A673 (cell line): Measurements from ENCODE around the gene SSC5D. TPM values are rescaled to one million over a fixed set of nuclear protein-coding genes. Genes with fewer than 3 reads are reported as not detected.

ENCODE experiments used
- BruUV-seq: library from RNA; stranded (reverse); fragments of 400-500 nt; replicated peaks from 2 replicates; lab custom pipeline; 2021; lab: Mats Ljungman, UMichigan
- CTCF ChIA-PET: fragments of 300-600 bp; sonication (Branson Sonifier 250); formaldehyde crosslinking; loops from one replicate; lab custom pipeline; 2022; ENCODE audit warnings: antibody characterized with exemption; lab: Charles Lee
- POLR2A ChIA-PET: fragments of 300-600 bp; sonication (Branson Sonifier 250); formaldehyde crosslinking; loops from one replicate; lab custom pipeline; 2022; ENCODE audit warnings: antibody characterized with exemption; ENCODE audit not compliant: low non-redundant PET; lab: Charles Lee
- DNase-seq: peaks from one replicate; pipeline ENCODE4 v3.0.0-alpha.2; 2015; ENCODE audit warnings: low spot score
- H3K27ac ChIP-seq: fragments of 200-600 bp; sonication (generic); 2 replicates; pipeline ENCODE4 v1.5.1; 2016; ENCODE audit warnings: mixed run types, low read depth, mild to moderate bottlenecking, mixed read lengths, antibody characterized with exemption, low read length; ENCODE audit not compliant: poor library complexity, severe bottlenecking
- H3K27me3 ChIP-seq: fragments of 200-600 bp; sonication (generic); replicated peaks from 2 replicates; pipeline ENCODE4 v1.6.1; 2017; ENCODE audit warnings: mixed run types, low read depth, mild to moderate bottlenecking, mixed read lengths, antibody characterized with exemption, low read length; ENCODE audit not compliant: insufficient read depth, poor library complexity
- H3K36me3 ChIP-seq: fragments of 200-600 bp; sonication (generic); 2 replicates; pipeline ENCODE4 v1.6.1; 2016; ENCODE audit warnings: mixed run types, mild to moderate bottlenecking, mixed read lengths, antibody characterized with exemption, low read length; ENCODE audit not compliant: insufficient read depth, poor library complexity, severe bottlenecking
- H3K4me1 ChIP-seq: fragments of 200-600 bp; sonication (generic); 2 replicates; pipeline ENCODE4 v1.6.1; 2017; ENCODE audit warnings: mixed run types, mild to moderate bottlenecking, mixed read lengths, antibody characterized with exemption, low read length; ENCODE audit not compliant: insufficient read depth, poor library complexity, severe bottlenecking
- H3K4me3 ChIP-seq: fragments of 200-600 bp; sonication (generic); 2 replicates; pipeline ENCODE4 v1.5.1; 2016; ENCODE audit warnings: low read depth, mixed run types, mild to moderate bottlenecking, mixed read lengths, low read length; ENCODE audit not compliant: poor library complexity, severe bottlenecking
- H3K9me3 ChIP-seq: fragments of 200-600 bp; sonication (generic); 2 replicates; pipeline ENCODE4 v1.6.1; 2016; ENCODE audit warnings: mixed run types, low read depth, mild to moderate bottlenecking, mixed read lengths, antibody characterized with exemption, low read length; ENCODE audit not compliant: poor library complexity, severe bottlenecking
- EZH2 ChIP-seq: fragments of 200-600 bp; sonication (generic); IDR thresholded peaks from 2 replicates; pipeline ENCODE4 v1.6.1; 2017; ENCODE audit warnings: borderline replicate concordance, low read depth, mild to moderate bottlenecking, mixed read lengths, antibody characterized with exemption, low read length; ENCODE audit not compliant: poor library complexity, severe bottlenecking
- intact Hi-C: fragments of 100-400 bp; cut with micrococcal nuclease; formaldehyde crosslinking; loops from one replicate; pipeline ENCODE4 v1.10.0; 2022; ENCODE audit not compliant: unreplicated experiment
- total RNA-seq: library from RNA; stranded (reverse); gene quantifications from 2 replicates; pipeline ENCODE4 v1.2.3, GENCODE V29; 2021
- TF ChIP-seq, protein P1 (sequence below): fragments of 300-800, 200-600 bp; sonication (generic); conservative IDR thresholded peaks from 2 replicates; pipeline ENCODE4 v1.5.1; 2017; ENCODE audit warnings: low read depth, mild to moderate bottlenecking, antibody characterized with exemption, low read length, moderate library complexity, mixed read lengths

SSC5D gene
- total RNA-seq, 1 experiment from 2014 or later = 1.4 TPM

GRCh38 chr19:55479451-55480230 lies 8.6 kb upstream of the SSC5D start:
- no peak for DNase-seq
- Histone ChIP-seq H3K4me3 (no peak overlapping the region), H3K36me3 (no peaks in the 10 kb centered on the region), H3K4me1 (peaks cover 19% of the 10 kb centered on the region), H3K27me3 (no peaks in the 10 kb centered on the region), H3K9me3 (no peaks in the 10 kb centered on the region), H3K27ac (no peak overlapping the region)
- intact Hi-C loops = no loop called here
- ChIA-PET POLR2A (no interaction called here), CTCF (no interaction called here)
- no TSS peak for BruUV-seq
- no peak for TF ChIP-seq EZH2
- TF ChIP-seq, protein P1, sequence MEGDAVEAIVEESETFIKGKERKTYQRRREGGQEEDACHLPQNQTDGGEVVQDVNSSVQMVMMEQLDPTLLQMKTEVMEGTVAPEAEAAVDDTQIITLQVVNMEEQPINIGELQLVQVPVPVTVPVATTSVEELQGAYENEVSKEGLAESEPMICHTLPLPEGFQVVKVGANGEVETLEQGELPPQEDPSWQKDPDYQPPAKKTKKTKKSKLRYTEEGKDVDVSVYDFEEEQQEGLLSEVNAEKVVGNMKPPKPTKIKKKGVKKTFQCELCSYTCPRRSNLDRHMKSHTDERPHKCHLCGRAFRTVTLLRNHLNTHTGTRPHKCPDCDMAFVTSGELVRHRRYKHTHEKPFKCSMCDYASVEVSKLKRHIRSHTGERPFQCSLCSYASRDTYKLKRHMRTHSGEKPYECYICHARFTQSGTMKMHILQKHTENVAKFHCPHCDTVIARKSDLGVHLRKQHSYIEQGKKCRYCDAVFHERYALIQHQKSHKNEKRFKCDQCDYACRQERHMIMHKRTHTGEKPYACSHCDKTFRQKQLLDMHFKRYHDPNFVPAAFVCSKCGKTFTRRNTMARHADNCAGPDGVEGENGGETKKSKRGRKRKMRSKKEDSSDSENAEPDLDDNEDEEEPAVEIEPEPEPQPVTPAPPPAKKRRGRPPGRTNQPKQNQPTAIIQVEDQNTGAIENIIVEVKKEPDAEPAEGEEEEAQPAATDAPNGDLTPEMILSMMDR = no peak

DNA sequence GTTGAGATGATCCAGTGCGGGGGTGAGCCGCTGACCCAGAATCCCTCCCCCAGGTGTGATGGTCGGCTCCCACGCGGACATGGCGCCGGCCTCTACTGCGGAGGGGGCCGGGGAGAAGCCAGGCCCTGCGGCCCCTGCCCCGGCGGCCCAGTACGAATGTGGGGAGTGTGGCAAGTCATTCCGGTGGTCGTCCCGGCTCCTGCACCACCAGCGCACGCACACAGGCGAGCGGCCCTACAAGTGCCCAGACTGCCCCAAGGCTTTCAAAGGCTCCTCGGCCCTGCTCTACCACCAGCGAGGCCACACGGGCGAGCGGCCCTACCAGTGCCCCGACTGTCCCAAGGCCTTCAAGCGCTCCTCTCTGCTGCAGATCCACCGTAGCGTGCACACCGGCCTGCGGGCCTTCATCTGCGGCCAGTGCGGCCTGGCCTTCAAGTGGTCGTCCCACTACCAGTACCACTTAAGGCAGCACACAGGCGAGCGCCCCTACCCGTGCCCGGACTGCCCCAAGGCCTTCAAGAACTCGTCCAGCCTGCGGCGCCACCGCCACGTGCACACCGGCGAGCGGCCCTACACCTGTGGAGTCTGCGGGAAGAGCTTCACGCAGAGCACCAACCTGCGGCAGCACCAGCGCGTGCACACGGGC lies 7.0 kb upstream of the SSC5D start:
- no peak overlapping the region for H3K4me3 ChIP-seq
- POLR2A ChIA-PET = no interaction called here
- H3K36me3 ChIP-seq = no peaks in the 10 kb centered on the region
- CTCF ChIA-PET = no interaction called here
- H3K9me3 ChIP-seq = no peaks in the 10 kb centered on the region
- H3K27me3 ChIP-seq = no peaks in the 10 kb centered on the region
- DNase-seq = no peak
- H3K27ac ChIP-seq = no peak overlapping the region
- TF ChIP-seq EZH2 = no peak
- TF ChIP-seq, protein P1 = no peak
- peaks cover 21% of the 10 kb centered on the region for H3K4me1 ChIP-seq
- intact Hi-C loops = no loop called here
- BruUV-seq = no TSS peak

GRCh38 chr19:55481794-55482155 lies 6.5 kb upstream of the SSC5D start:
- Histone ChIP-seq H3K9me3 (no peaks in the 10 kb centered on the region), H3K4me3 (no peak overlapping the region), H3K27me3 (no peaks in the 10 kb centered on the region), H3K4me1 (peaks cover 25% of the 10 kb centered on the region), H3K27ac (no peak overlapping the region), H3K36me3 (no peaks in the 10 kb centered on the region)
- intact Hi-C loops = no loop called here
- DNase-seq = no peak
- TF ChIP-seq EZH2 = no peak
- TF ChIP-seq, protein P1 = no peak
- CTCF ChIA-PET = no interaction called here
- no TSS peak for BruUV-seq
- POLR2A ChIA-PET = no interaction called here
